Measurements from ENCODE around the gene SEMA3B. TPM values are rescaled to one million over a fixed set of nuclear protein-coding genes. Genes with fewer than 3 reads are reported as not detected.
A peak's percentile ranks its signal among the peaks of the same experiment; 100 is the strongest.
"Not testable (repeated sequence)": the region's sequence is repeated elsewhere in the genome, so short reads cannot be mapped to it uniquely, and the experiment has no call there.

The SEMA3B gene
- total RNA-seq, 1 experiment from 2014 or later, result 21.8 TPM

DNA sequence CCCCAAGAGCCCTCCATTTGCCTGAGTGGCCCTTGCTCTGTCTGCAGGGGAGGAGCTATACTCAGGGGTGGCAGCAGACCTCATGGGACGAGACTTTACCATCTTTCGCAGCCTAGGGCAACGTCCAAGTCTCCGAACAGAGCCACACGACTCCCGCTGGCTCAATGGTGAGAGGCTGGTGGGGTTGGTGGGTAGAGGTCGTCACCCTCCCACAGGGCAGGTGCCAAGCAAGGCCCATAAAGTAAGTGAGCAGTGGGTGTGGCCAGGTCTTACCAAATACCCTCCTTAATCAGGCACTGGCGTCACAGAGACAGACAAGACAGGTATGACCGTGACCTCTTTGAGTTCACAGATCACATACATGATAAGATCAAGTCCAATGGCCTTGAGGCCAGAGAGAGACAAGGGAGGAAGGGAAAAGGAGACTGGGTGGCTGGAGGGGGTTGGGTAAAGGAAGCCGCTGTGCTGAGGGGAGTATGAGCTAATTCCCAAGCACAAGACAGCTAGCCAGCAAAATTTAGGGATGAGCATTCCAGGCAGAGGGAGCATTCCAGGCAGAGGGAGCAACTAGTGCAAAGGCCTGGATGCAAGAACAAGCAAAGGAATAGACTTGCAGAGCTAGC lies 2.5 kb downstream of the SEMA3B start:
- ChIA-PET POLR2A (interaction anchor here (1.2 kb wide), 1 partner anchor 36 kb away, joined by 4 read pairs; the partner anchor contains the start of gene GNAI2), CTCF (interaction anchor here (0.8 to 2.8 kb wide), 3 partner anchors 11 to 47 kb away, joined by 3 to 10 read pairs (median 5); partner anchors contain the start of genes HYAL3 and NAA80)
- H3K36me3 ChIP-seq (ENCODE audit: control insufficient read depth, insufficient read depth, low read length), result peaks cover 2% of the 10 kb centered on the region
- peak overlapping the region; percentile 70 for H3K27ac Mint-ChIP-seq (ENCODE audit: unreplicated experiment)
- H3K4me1 Mint-ChIP-seq (ENCODE audit: low read depth, unreplicated experiment), result peaks cover 39% of the 10 kb centered on the region
- H3K4me3 ChIP-seq (ENCODE audit: low read depth, low read length), result no peak overlapping the region
- intact Hi-C loops (cut with micrococcal nuclease; ENCODE audit: unreplicated experiment), result no loop called here
- no peaks in the 10 kb centered on the region for H3K27me3 ChIP-seq (replicated peaks; ENCODE audit: control insufficient read depth, insufficient read depth, low read length)
- H3K4me3 Mint-ChIP-seq (ENCODE audit: unreplicated experiment), result peak overlapping the region; percentile 11
- H3K36me3 Mint-ChIP-seq (ENCODE audit: insufficient read depth, unreplicated experiment), result peaks cover 8% of the 10 kb centered on the region
- H3K27me3 Mint-ChIP-seq (ENCODE audit: insufficient read depth, unreplicated experiment), result no peaks in the 10 kb centered on the region
- no peaks in the 10 kb centered on the region for H3K9me3 Mint-ChIP-seq (ENCODE audit: unreplicated experiment)
- H3K4me1 ChIP-seq, result peaks cover 59% of the 10 kb centered on the region
- TF ChIP-seq, protein P1, sequence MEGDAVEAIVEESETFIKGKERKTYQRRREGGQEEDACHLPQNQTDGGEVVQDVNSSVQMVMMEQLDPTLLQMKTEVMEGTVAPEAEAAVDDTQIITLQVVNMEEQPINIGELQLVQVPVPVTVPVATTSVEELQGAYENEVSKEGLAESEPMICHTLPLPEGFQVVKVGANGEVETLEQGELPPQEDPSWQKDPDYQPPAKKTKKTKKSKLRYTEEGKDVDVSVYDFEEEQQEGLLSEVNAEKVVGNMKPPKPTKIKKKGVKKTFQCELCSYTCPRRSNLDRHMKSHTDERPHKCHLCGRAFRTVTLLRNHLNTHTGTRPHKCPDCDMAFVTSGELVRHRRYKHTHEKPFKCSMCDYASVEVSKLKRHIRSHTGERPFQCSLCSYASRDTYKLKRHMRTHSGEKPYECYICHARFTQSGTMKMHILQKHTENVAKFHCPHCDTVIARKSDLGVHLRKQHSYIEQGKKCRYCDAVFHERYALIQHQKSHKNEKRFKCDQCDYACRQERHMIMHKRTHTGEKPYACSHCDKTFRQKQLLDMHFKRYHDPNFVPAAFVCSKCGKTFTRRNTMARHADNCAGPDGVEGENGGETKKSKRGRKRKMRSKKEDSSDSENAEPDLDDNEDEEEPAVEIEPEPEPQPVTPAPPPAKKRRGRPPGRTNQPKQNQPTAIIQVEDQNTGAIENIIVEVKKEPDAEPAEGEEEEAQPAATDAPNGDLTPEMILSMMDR (IDR thresholded peaks at IDR 0.05; ENCODE audit: insufficient read depth in 1 of 2, low read depth in 1 of 2, low read length in 1 of 2, severe bottlenecking in 1 of 2, unreplicated experiment in 1 of 2), result no peak
- no peaks in the 10 kb centered on the region for H3K9me3 ChIP-seq
- DNase-seq, result peak in 1 of 2 experiments; percentile 40
- BruUV-seq (replicated peaks), result no TSS peak

DNA sequence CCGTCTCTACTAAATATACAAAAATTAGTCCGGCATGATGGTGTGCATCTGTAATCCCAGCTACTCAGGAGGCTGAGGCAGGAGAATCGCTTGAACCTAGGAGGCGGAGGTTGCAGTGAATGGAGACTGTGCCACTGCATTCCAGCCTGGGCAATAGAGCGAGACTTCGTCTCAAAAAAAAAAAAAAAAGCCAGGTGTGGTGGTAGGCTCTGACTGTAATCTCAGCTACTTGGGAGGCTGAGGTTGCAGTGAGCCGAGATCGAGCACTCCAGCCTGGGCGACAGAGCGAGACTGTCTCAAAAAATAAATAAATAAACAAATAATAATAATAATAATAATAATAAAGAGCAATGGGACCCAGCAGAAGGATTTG lies 3.6 kb downstream of the SEMA3B start:
- BruUV-seq (replicated peaks); H3K4me3 ChIP-seq (ENCODE audit: low read depth, low read length); DNase-seq; H3K27me3 Mint-ChIP-seq (ENCODE audit: insufficient read depth, unreplicated experiment); H3K9me3 Mint-ChIP-seq (ENCODE audit: unreplicated experiment); H3K36me3 Mint-ChIP-seq (ENCODE audit: insufficient read depth, unreplicated experiment); H3K27me3 ChIP-seq (replicated peaks; ENCODE audit: control insufficient read depth, insufficient read depth, low read length); H3K4me3 Mint-ChIP-seq (ENCODE audit: unreplicated experiment); H3K36me3 ChIP-seq (ENCODE audit: control insufficient read depth, insufficient read depth, low read length); H3K9me3 ChIP-seq; POLR2A ChIA-PET: not testable (repeated sequence)
- H3K4me1 Mint-ChIP-seq (ENCODE audit: low read depth, unreplicated experiment), result peaks cover 39% of the 10 kb centered on the region
- intact Hi-C loops (cut with micrococcal nuclease; ENCODE audit: unreplicated experiment), result loop anchor here (2.0 kb wide), 1 partner anchor 16 kb away; no protein-coding TSS in a partner anchor
- CTCF ChIA-PET, result interaction anchor here (2.8 kb wide), 1 partner anchor 12 kb away, joined by 10 read pairs; no protein-coding TSS in a partner anchor
- H3K4me1 ChIP-seq, result peaks cover 56% of the 10 kb centered on the region
- H3K27ac Mint-ChIP-seq (ENCODE audit: unreplicated experiment), result peak overlapping the region; percentile 45

DNA sequence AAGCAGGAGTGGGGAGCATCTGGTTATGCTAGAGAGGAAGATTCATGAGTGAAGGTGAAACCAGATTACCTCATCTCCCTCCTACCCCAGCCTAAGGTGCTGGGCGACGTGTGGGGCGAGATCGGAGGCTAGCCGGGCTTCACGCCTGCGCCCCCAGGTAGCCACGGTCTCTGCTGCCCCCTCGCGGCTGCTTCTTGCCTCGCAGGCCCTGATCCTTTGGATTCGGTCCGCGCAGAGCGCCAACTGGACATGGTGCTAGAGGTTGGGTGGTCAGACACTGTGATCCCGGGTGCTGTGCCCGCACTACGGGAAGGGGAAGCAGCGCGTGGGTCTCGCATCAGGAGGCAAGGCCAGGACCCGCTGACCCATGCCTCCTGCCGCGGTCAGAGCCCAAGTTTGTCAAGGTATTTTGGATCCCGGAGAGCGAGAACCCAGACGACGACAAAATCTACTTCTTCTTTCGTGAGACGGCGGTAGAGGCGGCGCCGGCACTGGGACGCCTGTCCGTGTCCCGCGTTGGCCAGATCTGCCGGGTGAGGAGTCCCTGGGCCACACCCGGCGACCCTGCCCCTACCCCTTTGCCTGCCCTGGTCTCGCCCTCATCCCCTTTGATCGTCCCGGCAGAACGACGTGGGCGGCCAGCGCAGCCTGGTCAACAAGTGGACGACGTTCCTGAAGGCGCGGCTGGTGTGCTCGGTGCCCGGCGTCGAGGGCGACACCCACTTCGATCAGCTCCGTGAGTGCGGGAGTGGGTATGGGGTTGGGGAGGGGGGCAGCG lies 4.2 kb downstream of the SEMA3B start:
- H3K4me1 ChIP-seq, result peaks cover 55% of the 10 kb centered on the region
- DNase-seq, result peak; percentile 80 to 92
- H3K36me3 ChIP-seq (ENCODE audit: control insufficient read depth, insufficient read depth, low read length), result peaks cover 2% of the 10 kb centered on the region
- peak overlapping the region; percentile 45 for H3K27ac Mint-ChIP-seq (ENCODE audit: unreplicated experiment)
- TF ChIP-seq, protein P1 (IDR thresholded peaks at IDR 0.05; ENCODE audit: insufficient read depth in 1 of 2, low read depth in 1 of 2, low read length in 1 of 2, severe bottlenecking in 1 of 2, unreplicated experiment in 1 of 2), result peak; percentile 92 to 97
- H3K9me3 Mint-ChIP-seq (ENCODE audit: unreplicated experiment), result no peaks in the 10 kb centered on the region
- H3K4me3 Mint-ChIP-seq (ENCODE audit: unreplicated experiment), result no peak overlapping the region
- no peak overlapping the region for H3K4me3 ChIP-seq (ENCODE audit: low read depth, low read length)
- ChIA-PET POLR2A (no interaction called here), CTCF (interaction anchor here (2.8 kb wide), 1 partner anchor 13 kb away, joined by 10 read pairs; no protein-coding TSS in a partner anchor)
- H3K9me3 ChIP-seq, result no peaks in the 10 kb centered on the region
- intact Hi-C loops (cut with micrococcal nuclease; ENCODE audit: unreplicated experiment), result loop anchor here (1.0 to 2.0 kb wide), 5 partner anchors 9 to 81 kb away; no protein-coding TSS in a partner anchor
- no peaks in the 10 kb centered on the region for H3K27me3 Mint-ChIP-seq (ENCODE audit: insufficient read depth, unreplicated experiment)
- no peaks in the 10 kb centered on the region for H3K27me3 ChIP-seq (replicated peaks; ENCODE audit: control insufficient read depth, insufficient read depth, low read length)
- peaks cover 33% of the 10 kb centered on the region for H3K4me1 Mint-ChIP-seq (ENCODE audit: low read depth, unreplicated experiment)
- peaks cover 8% of the 10 kb centered on the region for H3K36me3 Mint-ChIP-seq (ENCODE audit: insufficient read depth, unreplicated experiment)
- BruUV-seq (replicated peaks), result no TSS peak

All from Caco-2 (cell line).